Measurements from ENCODE around the gene TUSC1. TPM values are rescaled to one million over a fixed set of nuclear protein-coding genes. Genes with fewer than 3 reads are reported as not detected.

The TUSC1 gene
- total RNA-seq, 1 experiment from 2014 or later = not detected

GRCh38 chr9:25636026-25636425 is 42.2 kb downstream of the TUSC1 start:
- no peak for DNase-seq
- Histone ChIP-seq H2AK5ac (ENCODE audit: insufficient read length, low read length) (no peak overlapping the region), H4K91ac (ENCODE audit: insufficient read length, low read depth, low read length) (no peak overlapping the region), H4K20me1 (ENCODE audit: control insufficient read depth, insufficient read depth, insufficient read length) (no peaks in the 10 kb centered on the region), H2BK120ac (ENCODE audit: low read depth, low read length, poor library complexity, severe bottlenecking) (no peak overlapping the region), H3T11ph (ENCODE audit: low read length) (no peak overlapping the region), H3K27me3 (ENCODE audit: insufficient read depth, low read length) (no peaks in the 10 kb centered on the region), H3K79me2 (ENCODE audit: insufficient read depth, low read length) (no peaks in the 10 kb centered on the region), H3K23ac (ENCODE audit: insufficient read length, low read depth, low read length) (no peak overlapping the region), H3K23me2 (ENCODE audit: insufficient read length, low read depth, low read length, poor library complexity, severe bottlenecking) (no peaks in the 10 kb centered on the region), H4K8ac (replicated peaks; ENCODE audit: insufficient read length, low read depth, low read length) (no peak overlapping the region), H3K9ac (ENCODE audit: extremely low read depth, insufficient read length, low read length) (no peak overlapping the region), H3K4me1 (ENCODE audit: insufficient read depth, low read length) (no peaks in the 10 kb centered on the region), H4K5ac (ENCODE audit: insufficient read length, low read depth, low read length) (no peak overlapping the region), H3K27ac (ENCODE audit: insufficient read length, low read depth, low read length) (no peak overlapping the region), H3K4me2 (ENCODE audit: insufficient read depth, insufficient read length, low read length) (no peak overlapping the region), H3K14ac (ENCODE audit: insufficient read depth, low read length) (no peak overlapping the region), H3K9me3 (ENCODE audit: control insufficient read depth, low read depth, low read length) (no peaks in the 10 kb centered on the region), H2BK12ac (ENCODE audit: insufficient read length, low read depth, low read length) (no peak overlapping the region), H2BK20ac (ENCODE audit: low read depth, low read length, poor library complexity, severe bottlenecking) (no peak overlapping the region), H2AFZ (ENCODE audit: low read length) (no peak overlapping the region), H3K56ac (ENCODE audit: insufficient read length, low read depth, low read length) (no peak overlapping the region), H3K79me1 (ENCODE audit: insufficient read depth, low read depth, low read length, poor library complexity, severe bottlenecking) (no peaks in the 10 kb centered on the region), H2BK15ac (ENCODE audit: low read depth, low read length) (no peak overlapping the region), H3K4ac (ENCODE audit: low read depth, low read length) (no peak overlapping the region), H3K18ac (ENCODE audit: insufficient read length, low read depth, low read length) (no peak overlapping the region), H2BK5ac (ENCODE audit: insufficient read length, low read length) (no peak overlapping the region)
- H3K4me1 Mint-ChIP-seq = no peaks in the 10 kb centered on the region
- H3K4me3 Mint-ChIP-seq = no peak overlapping the region
- no peaks in the 10 kb centered on the region for H3K9me3 Mint-ChIP-seq
- no peak overlapping the region for H3K27ac Mint-ChIP-seq
- no CpG with 5 or more reads among the region's 2 CpGs for WGBS (ENCODE audit: extremely low coverage, insufficient read length, low lambda C conversion rate)
- TF ChIP-seq, protein P1, sequence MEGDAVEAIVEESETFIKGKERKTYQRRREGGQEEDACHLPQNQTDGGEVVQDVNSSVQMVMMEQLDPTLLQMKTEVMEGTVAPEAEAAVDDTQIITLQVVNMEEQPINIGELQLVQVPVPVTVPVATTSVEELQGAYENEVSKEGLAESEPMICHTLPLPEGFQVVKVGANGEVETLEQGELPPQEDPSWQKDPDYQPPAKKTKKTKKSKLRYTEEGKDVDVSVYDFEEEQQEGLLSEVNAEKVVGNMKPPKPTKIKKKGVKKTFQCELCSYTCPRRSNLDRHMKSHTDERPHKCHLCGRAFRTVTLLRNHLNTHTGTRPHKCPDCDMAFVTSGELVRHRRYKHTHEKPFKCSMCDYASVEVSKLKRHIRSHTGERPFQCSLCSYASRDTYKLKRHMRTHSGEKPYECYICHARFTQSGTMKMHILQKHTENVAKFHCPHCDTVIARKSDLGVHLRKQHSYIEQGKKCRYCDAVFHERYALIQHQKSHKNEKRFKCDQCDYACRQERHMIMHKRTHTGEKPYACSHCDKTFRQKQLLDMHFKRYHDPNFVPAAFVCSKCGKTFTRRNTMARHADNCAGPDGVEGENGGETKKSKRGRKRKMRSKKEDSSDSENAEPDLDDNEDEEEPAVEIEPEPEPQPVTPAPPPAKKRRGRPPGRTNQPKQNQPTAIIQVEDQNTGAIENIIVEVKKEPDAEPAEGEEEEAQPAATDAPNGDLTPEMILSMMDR (conservative IDR thresholded peaks at IDR 0.05) = no peak
- H3K36me3 Mint-ChIP-seq (ENCODE audit: insufficient read depth in 1 of 3, low read depth in 3 of 3) = no peaks in the 10 kb centered on the region
- H3K27me3 Mint-ChIP-seq (ENCODE audit: low read depth) = no peaks in the 10 kb centered on the region

Data from H9 (cell line).